Left lung (tissue), 10 donors: ENCODE results near the gene COP1. TPM values are rescaled to one million over a fixed set of nuclear protein-coding genes. Genes with fewer than 3 reads are reported as not detected.

ENCODE experiments used
- ATAC-seq: fragments of 200-7000 bp; cut with Tn5 transposase; one replicate; pipeline ENCODE4 v1.9.1; 2020; ENCODE audit warnings: moderate library complexity
- DNase-seq, 4 donors: peaks; one replicate each; pipeline ENCODE4 v3.0.0-alpha.2; 2013 to 2020
- H3K27ac ChIP-seq, 2 donors: fragments of 200-600 bp; sonication (generic) in 1 of 2; one replicate each; pipeline versions ENCODE4 v1.5.0 to v1.8.0; 2020 to 2021
- H3K27me3 ChIP-seq, 2 donors: fragments of 200-600 bp; sonication (generic) in 1 of 2; one replicate each; pipeline versions ENCODE4 v1.5.0 to v1.8.0; 2020 to 2021
- H3K36me3 ChIP-seq, 2 donors: fragments of 200-600 bp; sonication (generic) in 1 of 2; one replicate each; pipeline versions ENCODE4 v1.5.0 to v1.8.0; 2020 to 2021
- H3K4me1 ChIP-seq, 2 donors: fragments of 200-600 bp; one replicate each; pipeline ENCODE4 v1.8.0; 2021
- H3K4me3 ChIP-seq, 2 donors: fragments of 200-600 bp; sonication (generic) in 1 of 2; one replicate each; pipeline versions ENCODE4 v1.5.0 to v1.8.0; 2020 to 2021; ENCODE audit warnings: mild to moderate bottlenecking in 1 of 2
- H3K9me3 ChIP-seq, 2 donors: fragments of 200-600 bp; sonication (generic) in 1 of 2; one replicate each; pipeline versions ENCODE4 v1.5.0 to v1.8.0; 2020 to 2021
- intact Hi-C, 2 donors: fragments of 100-400 bp; cut with DNase I; formaldehyde crosslinking; loops; one replicate each; pipeline versions ENCODE4 v1.11.2 to v1.14.2; 2022
- polyA plus RNA-seq, 6 donors: library from polyadenylated mRNA; unstranded; fragments of 120-200 nt; gene quantifications; one replicate each; pipeline ENCODE4 v1.2.1, GENCODE V29; 2013; ENCODE audit not compliant: insufficient read length in 6 of 6
- total RNA-seq, 2 donors: library from RNA; stranded (reverse); fragmentation: NEBNext Ultra II Directional; extraction: Animal tissue kit (Norgen Biotek cat#: 25700); gene quantifications; one replicate each; pipeline ENCODE4 v1.2.1, GENCODE V29; 2021
- TF ChIP-seq, protein P1 (sequence below), 2 donors: fragments of 200-600 bp; sonication (generic) in 1 of 2; IDR thresholded peaks; one replicate each; pipeline versions ENCODE4 v1.5.0 to v1.8.0; 2021; ENCODE audit warnings: antibody characterized with exemption in 2 of 2
- donor health status: DM: no; HTN: yes; CAD: no.
- donor health status: DM: no; HTN: no; CAD: no.

COP1 gene
- total and polyA plus RNA-seq, 8 donors: 42.5 to 64.3 (median 57.7) TPM

DNA sequence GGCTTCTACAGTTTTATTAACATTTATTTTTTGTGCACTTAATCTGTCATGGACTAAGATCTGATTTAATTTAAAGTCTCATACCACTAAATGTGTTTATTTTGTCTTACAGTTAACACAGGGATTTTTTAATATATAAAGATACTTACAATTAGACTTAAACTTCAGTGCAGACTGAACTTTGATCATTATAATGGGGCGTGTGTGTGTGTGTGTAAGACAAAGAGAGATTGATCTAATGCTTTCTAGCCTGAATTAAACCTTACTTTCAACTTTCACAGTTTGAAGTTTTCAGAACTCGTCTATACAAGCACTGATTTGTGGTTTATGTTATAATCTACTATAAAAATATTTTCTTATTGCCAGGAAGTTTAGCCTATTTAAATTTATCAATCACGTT lies 150.8 kb downstream of the COP1 start:
- peaks cover 0 to 3% of the 10 kb centered on the region in 2 donors for H3K36me3 ChIP-seq
- TF ChIP-seq, protein P1, sequence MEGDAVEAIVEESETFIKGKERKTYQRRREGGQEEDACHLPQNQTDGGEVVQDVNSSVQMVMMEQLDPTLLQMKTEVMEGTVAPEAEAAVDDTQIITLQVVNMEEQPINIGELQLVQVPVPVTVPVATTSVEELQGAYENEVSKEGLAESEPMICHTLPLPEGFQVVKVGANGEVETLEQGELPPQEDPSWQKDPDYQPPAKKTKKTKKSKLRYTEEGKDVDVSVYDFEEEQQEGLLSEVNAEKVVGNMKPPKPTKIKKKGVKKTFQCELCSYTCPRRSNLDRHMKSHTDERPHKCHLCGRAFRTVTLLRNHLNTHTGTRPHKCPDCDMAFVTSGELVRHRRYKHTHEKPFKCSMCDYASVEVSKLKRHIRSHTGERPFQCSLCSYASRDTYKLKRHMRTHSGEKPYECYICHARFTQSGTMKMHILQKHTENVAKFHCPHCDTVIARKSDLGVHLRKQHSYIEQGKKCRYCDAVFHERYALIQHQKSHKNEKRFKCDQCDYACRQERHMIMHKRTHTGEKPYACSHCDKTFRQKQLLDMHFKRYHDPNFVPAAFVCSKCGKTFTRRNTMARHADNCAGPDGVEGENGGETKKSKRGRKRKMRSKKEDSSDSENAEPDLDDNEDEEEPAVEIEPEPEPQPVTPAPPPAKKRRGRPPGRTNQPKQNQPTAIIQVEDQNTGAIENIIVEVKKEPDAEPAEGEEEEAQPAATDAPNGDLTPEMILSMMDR (IDR thresholded peaks at IDR 0.05): no peak
- H3K9me3 ChIP-seq: no peaks in the 10 kb centered on the region
- no peaks in the 10 kb centered on the region for H3K27me3 ChIP-seq
- ATAC-seq: no peak
- intact Hi-C loops: no loop called here
- DNase-seq: no peak
- H3K4me1 ChIP-seq: no peaks in the 10 kb centered on the region
- no peak overlapping the region for H3K27ac ChIP-seq
- no peak overlapping the region for H3K4me3 ChIP-seq

DNA sequence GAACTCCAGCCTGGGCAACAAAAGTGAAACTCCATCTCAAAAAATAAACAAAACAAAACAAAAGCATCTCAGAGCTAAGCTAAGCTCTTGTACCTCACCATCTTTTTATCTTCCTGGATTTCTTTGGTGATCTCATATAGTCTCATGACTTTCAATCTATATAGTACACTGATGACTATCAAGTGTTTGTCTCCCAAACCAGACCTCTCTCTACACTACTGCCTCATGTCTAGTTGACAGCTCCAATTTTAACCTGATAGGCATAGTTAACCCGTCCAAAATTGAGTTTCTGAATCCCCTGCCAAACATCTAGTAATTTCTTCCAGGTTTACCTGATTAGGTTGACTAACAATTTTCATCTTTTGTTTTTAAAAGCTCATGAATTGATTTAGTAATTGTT lies 151.7 kb downstream of the COP1 start:
- Histone ChIP-seq H3K27me3 (no peaks in the 10 kb centered on the region), H3K4me1 (no peaks in the 10 kb centered on the region), H3K9me3 (no peaks in the 10 kb centered on the region), H3K4me3 (no peak overlapping the region), H3K27ac (no peak overlapping the region), H3K36me3 (peaks cover 0 to 5% of the 10 kb centered on the region in 2 donors)
- ATAC-seq (no peak), DNase-seq (no peak)
- TF ChIP-seq, protein P1 (IDR thresholded peaks at IDR 0.05): no peak
- intact Hi-C loops: no loop called here

DNA sequence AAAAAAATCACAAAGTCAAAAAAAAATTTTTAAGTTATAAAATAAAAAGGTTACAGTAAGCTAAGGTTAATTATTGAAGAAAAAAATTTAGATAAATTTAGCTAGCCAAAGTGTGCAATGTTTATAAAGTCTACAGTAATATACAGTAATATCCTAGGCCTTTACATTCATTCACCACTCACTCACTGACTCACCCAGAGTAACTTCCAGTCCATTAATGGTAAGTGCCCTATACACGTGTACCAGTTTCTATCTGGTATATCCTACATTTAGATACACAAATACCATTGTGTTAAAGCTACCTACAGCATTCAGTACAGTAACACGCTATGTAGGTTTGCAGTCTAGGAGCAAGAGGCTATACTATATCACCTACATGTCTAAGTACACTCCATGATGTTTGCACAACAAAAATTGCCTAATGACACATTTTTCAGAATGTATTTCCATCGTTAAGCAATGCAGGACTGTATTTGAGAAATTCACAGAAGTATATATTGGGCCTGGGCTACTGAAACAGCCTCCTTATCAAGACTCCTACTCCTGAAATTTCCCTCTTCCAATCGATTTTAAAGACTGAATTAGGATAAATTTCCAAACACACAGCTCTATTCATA lies 155.1 kb downstream of the COP1 start:
- H3K36me3 ChIP-seq: peaks cover 0 to 5% of the 10 kb centered on the region in 2 donors
- intact Hi-C loops: no loop called here
- DNase-seq (no peak), ATAC-seq (peak; percentile 22)
- H3K4me1 ChIP-seq: no peaks in the 10 kb centered on the region
- no peaks in the 10 kb centered on the region for H3K27me3 ChIP-seq
- no peak overlapping the region for H3K27ac ChIP-seq
- TF ChIP-seq, protein P1 (IDR thresholded peaks at IDR 0.05): no peak
- H3K9me3 ChIP-seq: no peaks in the 10 kb centered on the region
- no peak overlapping the region for H3K4me3 ChIP-seq

DNA sequence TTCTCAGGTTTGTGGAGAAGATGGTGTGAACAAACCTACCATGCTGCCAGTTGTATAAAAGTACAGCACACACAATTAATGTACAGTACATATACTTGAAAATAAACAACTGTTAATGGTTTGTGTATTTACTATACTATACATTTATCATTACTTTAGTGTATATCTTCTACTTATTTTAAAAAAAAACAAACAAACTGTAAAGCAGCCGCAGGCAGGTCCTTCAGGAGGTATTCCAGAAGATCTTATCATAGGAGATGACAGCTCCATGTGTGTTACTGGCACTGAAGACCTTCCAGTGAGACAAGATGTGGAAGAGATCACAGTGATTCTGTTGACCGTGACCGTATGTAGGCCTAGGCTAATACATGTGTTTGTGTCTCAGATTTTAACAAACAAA lies 155.7 kb downstream of the COP1 start:
- Histone ChIP-seq H3K27ac (no peak overlapping the region), H3K27me3 (no peaks in the 10 kb centered on the region), H3K9me3 (no peaks in the 10 kb centered on the region), H3K36me3 (peaks cover 0 to 5% of the 10 kb centered on the region in 2 donors), H3K4me1 (no peaks in the 10 kb centered on the region), H3K4me3 (no peak overlapping the region)
- DNase-seq (no peak), ATAC-seq (no peak)
- intact Hi-C loops: no loop called here
- TF ChIP-seq, protein P1 (IDR thresholded peaks at IDR 0.05): no peak

DNA sequence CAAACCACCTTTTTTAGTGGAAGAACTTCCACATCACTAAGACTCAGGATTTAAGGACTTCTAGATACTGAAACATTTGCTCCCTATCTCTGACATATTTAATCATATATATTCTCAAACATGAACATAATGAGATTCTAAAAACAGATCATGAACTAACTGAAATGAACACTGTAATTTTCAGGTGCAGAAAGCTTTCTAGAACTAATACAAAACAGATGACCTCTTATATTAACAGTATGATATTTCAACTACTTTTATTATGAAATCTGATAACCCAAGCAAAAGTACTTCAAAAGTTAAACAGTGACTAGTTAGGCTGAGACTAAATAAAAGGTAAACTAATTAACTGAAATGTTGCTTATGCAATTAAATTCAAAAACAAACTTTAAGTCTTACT lies 157.5 kb downstream of the COP1 start:
- TF ChIP-seq, protein P1 (IDR thresholded peaks at IDR 0.05): no peak
- no peak overlapping the region for H3K27ac ChIP-seq
- DNase-seq (no peak), ATAC-seq (no peak)
- H3K4me1 ChIP-seq: no peaks in the 10 kb centered on the region
- intact Hi-C loops: no loop called here
- H3K4me3 ChIP-seq: no peak overlapping the region
- H3K9me3 ChIP-seq: no peaks in the 10 kb centered on the region
- H3K27me3 ChIP-seq: no peaks in the 10 kb centered on the region
- peaks cover 0 to 5% of the 10 kb centered on the region in 2 donors for H3K36me3 ChIP-seq
